Measurements from ENCODE around the gene KEAP1.
A peak's percentile ranks its signal among the peaks of the same experiment; 100 is the strongest.
"Not testable (repeated sequence)": the region's sequence is repeated elsewhere in the genome, so short reads cannot be mapped to it uniquely, and the experiment has no call there.

KEAP1 gene

DNA sequence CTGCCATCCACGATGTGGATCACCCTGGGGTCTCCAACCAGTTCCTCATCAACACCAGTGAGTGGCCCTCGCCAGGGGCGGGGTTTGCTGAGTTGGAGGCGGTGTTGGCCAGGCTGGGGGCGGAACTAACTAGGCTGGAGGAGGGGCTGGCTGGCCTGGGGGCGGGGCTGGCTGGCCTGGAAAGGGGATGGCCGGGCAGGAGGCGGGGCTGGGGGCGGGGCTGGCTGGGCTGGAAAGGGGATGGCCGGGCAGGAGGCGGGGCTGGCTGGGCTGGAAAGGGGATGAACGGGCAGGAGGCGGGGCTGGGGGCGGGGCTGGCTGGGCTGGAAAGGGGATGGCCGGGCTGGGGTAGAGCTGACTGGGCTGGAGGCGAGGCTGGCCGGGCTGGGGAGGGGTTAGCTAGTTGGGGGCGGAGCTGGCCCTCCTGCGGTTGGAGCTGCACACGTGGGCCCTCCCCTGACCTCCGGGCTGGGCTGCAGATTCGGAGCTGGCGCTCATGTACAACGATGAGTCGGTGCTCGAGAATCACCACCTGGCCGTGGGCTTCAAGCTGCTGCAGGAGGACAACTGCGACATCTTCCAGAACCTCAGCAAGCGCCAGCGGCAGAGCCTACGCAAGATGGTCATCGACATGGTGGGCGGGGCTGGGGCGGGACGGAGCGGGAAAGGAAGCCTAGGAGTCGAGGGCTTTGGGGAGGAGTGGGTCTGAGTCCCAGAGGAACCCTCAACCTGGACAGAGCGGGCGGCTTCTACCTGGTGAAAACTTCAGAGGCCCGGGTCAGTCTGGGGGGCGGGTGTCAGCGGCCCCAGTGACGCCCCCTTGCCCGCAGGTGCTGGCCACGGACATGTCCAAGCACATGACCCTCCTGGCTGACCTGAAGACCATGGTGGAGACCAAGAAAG, 41.9 kb downstream of the KEAP1 start:
- Histone ChIP-seq H3K27me3 (ENCODE audit: insufficient read depth, poor library complexity, severe bottlenecking) (no peaks in the 10 kb centered on the region), H3K27ac (replicated peaks) (no peak overlapping the region), H3K4me3 (replicated peaks; ENCODE audit: insufficient read depth, low read length) (peak overlapping the region; percentile 35)
- DNase-seq (ENCODE audit: low read depth in 1 of 2, low spot score in 1 of 2): peak; percentile 85 to 90
- TF ChIP-seq GABPA (IDR thresholded peaks at IDR 0.05; ENCODE audit: low read depth) (no peak), POLR2AphosphoS5 (IDR thresholded peaks at IDR 0.05; ENCODE audit: low read depth) (no peak), SPI1 (IDR thresholded peaks at IDR 0.05; ENCODE audit: borderline replicate concordance, low read depth) (peak; percentile 51; the same call in 1 of the 2 replicates)
- TF ChIP-seq, protein P1, sequence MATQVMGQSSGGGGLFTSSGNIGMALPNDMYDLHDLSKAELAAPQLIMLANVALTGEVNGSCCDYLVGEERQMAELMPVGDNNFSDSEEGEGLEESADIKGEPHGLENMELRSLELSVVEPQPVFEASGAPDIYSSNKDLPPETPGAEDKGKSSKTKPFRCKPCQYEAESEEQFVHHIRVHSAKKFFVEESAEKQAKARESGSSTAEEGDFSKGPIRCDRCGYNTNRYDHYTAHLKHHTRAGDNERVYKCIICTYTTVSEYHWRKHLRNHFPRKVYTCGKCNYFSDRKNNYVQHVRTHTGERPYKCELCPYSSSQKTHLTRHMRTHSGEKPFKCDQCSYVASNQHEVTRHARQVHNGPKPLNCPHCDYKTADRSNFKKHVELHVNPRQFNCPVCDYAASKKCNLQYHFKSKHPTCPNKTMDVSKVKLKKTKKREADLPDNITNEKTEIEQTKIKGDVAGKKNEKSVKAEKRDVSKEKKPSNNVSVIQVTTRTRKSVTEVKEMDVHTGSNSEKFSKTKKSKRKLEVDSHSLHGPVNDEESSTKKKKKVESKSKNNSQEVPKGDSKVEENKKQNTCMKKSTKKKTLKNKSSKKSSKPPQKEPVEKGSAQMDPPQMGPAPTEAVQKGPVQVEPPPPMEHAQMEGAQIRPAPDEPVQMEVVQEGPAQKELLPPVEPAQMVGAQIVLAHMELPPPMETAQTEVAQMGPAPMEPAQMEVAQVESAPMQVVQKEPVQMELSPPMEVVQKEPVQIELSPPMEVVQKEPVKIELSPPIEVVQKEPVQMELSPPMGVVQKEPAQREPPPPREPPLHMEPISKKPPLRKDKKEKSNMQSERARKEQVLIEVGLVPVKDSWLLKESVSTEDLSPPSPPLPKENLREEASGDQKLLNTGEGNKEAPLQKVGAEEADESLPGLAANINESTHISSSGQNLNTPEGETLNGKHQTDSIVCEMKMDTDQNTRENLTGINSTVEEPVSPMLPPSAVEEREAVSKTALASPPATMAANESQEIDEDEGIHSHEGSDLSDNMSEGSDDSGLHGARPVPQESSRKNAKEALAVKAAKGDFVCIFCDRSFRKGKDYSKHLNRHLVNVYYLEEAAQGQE (IDR thresholded peaks at IDR 0.05; ENCODE audit: insufficient replicate concordance, low read depth): no peak
- TF ChIP-seq, protein P2, sequence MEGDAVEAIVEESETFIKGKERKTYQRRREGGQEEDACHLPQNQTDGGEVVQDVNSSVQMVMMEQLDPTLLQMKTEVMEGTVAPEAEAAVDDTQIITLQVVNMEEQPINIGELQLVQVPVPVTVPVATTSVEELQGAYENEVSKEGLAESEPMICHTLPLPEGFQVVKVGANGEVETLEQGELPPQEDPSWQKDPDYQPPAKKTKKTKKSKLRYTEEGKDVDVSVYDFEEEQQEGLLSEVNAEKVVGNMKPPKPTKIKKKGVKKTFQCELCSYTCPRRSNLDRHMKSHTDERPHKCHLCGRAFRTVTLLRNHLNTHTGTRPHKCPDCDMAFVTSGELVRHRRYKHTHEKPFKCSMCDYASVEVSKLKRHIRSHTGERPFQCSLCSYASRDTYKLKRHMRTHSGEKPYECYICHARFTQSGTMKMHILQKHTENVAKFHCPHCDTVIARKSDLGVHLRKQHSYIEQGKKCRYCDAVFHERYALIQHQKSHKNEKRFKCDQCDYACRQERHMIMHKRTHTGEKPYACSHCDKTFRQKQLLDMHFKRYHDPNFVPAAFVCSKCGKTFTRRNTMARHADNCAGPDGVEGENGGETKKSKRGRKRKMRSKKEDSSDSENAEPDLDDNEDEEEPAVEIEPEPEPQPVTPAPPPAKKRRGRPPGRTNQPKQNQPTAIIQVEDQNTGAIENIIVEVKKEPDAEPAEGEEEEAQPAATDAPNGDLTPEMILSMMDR (IDR thresholded peaks at IDR 0.05; ENCODE audit: insufficient read depth, low read length): no peak

DNA sequence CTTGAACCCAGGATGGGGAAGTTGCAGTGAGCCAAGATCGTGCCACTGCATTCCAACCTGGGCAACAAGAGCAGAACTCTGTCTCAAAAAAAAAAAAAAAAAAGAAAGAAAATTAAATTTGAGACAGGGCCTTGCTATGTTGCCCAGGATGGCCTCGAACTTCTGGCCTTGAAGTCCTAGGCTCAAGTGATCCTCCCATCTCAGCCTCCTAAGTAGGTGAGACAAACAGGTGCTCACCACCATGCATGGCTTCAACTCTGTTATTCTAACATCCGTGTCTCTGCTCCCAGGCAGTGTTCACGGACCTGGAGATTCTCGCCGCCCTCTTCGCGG, 42.5 kb downstream of the KEAP1 start:
- H3K4me3 ChIP-seq (replicated peaks; ENCODE audit: insufficient read depth, low read length): no peak overlapping the region
- DNase-seq (ENCODE audit: low read depth in 1 of 2, low spot score in 1 of 2): no peak
- no peaks in the 10 kb centered on the region for H3K27me3 ChIP-seq (ENCODE audit: insufficient read depth, poor library complexity, severe bottlenecking)
- H3K27ac ChIP-seq (replicated peaks): no peak overlapping the region
- TF ChIP-seq, protein P1 (IDR thresholded peaks at IDR 0.05; ENCODE audit: insufficient replicate concordance, low read depth): no peak
- TF ChIP-seq GABPA (IDR thresholded peaks at IDR 0.05; ENCODE audit: low read depth) (no peak), POLR2AphosphoS5 (IDR thresholded peaks at IDR 0.05; ENCODE audit: low read depth) (no peak), SPI1 (IDR thresholded peaks at IDR 0.05; ENCODE audit: borderline replicate concordance, low read depth) (no peak)
- TF ChIP-seq, protein P2 (IDR thresholded peaks at IDR 0.05; ENCODE audit: insufficient read depth, low read length): no peak

DNA sequence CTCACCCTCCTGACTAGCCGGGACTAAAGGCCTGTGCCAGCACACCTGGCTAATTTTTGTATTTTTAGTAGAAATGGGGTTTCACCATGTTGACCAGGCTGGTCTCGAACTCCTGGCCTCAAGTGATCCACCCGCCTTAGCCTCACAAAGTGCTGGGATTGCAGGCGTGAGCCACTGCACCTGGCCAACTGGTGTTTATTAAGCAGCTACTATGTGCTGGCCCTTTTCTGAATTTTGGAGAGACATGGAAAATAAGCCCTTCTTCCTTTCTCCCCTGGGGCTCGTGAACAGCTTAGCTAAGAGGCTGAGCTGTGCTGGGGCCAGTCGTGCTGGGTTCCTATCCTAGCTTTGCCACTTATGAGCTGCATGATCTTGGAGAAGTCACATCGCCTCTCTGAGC, 44.4 kb downstream of the KEAP1 start:
- not testable (repeated sequence) for DNase-seq (ENCODE audit: low read depth in 1 of 2, low spot score in 1 of 2); H3K4me3 ChIP-seq (replicated peaks; ENCODE audit: insufficient read depth, low read length)

DNA sequence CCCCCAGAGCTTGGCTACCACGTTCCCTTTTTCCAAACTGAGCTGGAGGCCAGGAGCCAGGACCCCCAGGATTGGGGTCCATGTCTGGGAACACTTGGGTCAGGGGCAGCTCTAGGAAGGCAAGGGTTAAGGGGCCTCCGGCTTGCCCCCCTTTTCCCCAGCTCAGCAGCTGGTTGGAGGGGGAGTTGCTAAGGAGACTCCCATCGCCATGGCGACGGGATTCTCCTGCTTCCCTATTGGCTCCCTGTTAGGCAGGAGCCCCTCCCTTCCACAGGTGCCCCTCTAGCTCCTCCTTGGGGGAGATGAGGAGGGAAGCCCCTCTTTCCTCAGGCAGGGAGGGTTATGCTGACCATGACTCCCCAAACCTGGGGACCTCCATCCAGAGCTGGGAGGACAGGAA, 48.9 kb downstream of the KEAP1 start:
- Histone ChIP-seq H3K27ac (replicated peaks) (no peak overlapping the region), H3K27me3 (ENCODE audit: insufficient read depth, poor library complexity, severe bottlenecking) (peaks cover 11% of the 10 kb centered on the region), H3K4me3 (replicated peaks; ENCODE audit: insufficient read depth, low read length) (no peak overlapping the region)
- TF ChIP-seq POLR2AphosphoS5 (IDR thresholded peaks at IDR 0.05; ENCODE audit: low read depth) (no peak), GABPA (IDR thresholded peaks at IDR 0.05; ENCODE audit: low read depth) (no peak), SPI1 (IDR thresholded peaks at IDR 0.05; ENCODE audit: borderline replicate concordance, low read depth) (no peak)
- TF ChIP-seq, protein P1 (IDR thresholded peaks at IDR 0.05; ENCODE audit: insufficient replicate concordance, low read depth): no peak
- TF ChIP-seq, protein P2 (IDR thresholded peaks at IDR 0.05; ENCODE audit: insufficient read depth, low read length): no peak
- no peak for DNase-seq (ENCODE audit: low read depth in 1 of 2, low spot score in 1 of 2)

More for the DNA sequence above, 44.4 kb downstream of the KEAP1 start:
- not testable (repeated sequence) for H3K27ac ChIP-seq (replicated peaks); H3K27me3 ChIP-seq (ENCODE audit: insufficient read depth, poor library complexity, severe bottlenecking)

All from HL-60 (cell line).